Measurements from ENCODE around the gene ENPP1.

- TF ChIP-seq CTCF (IDR thresholded peaks at IDR 0.05) (peak in 1 of 4 experiments; percentile 5), POLR2A (IDR thresholded peaks at IDR 0.05) (no peak)
Observed at GRCh38 chr6:131782764-131783163, 25.1 kb upstream of the ENPP1 start.

Measured in uterus (tissue), 2 donors.